Neural progenitor cell (in vitro differentiated cells): ENCODE data around the gene RENBP.

Experiments used
- EZH2 ChIP-seq: fragments of 200-600 bp; sonication (generic); IDR thresholded peaks from 2 replicates; pipeline ENCODE4 v1.6.1; 2017; ENCODE audit warnings: antibody characterized with exemption, mild to moderate bottlenecking, moderate library complexity
- TF ChIP-seq, protein P1 (sequence below): fragments of 200-600 bp; sonication (generic); IDR thresholded peaks from 2 replicates; pipeline ENCODE4 v1.5.1; 2017; ENCODE audit warnings: antibody characterized with exemption, mild to moderate bottlenecking

- no peak for TF ChIP-seq EZH2
- TF ChIP-seq, protein P1, sequence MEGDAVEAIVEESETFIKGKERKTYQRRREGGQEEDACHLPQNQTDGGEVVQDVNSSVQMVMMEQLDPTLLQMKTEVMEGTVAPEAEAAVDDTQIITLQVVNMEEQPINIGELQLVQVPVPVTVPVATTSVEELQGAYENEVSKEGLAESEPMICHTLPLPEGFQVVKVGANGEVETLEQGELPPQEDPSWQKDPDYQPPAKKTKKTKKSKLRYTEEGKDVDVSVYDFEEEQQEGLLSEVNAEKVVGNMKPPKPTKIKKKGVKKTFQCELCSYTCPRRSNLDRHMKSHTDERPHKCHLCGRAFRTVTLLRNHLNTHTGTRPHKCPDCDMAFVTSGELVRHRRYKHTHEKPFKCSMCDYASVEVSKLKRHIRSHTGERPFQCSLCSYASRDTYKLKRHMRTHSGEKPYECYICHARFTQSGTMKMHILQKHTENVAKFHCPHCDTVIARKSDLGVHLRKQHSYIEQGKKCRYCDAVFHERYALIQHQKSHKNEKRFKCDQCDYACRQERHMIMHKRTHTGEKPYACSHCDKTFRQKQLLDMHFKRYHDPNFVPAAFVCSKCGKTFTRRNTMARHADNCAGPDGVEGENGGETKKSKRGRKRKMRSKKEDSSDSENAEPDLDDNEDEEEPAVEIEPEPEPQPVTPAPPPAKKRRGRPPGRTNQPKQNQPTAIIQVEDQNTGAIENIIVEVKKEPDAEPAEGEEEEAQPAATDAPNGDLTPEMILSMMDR, result no peak
Measured at GRCh38 chrX:153935326-153935851, 9.1 kb downstream of the RENBP start.
